ENCODE results near the gene SP3. TPM values are rescaled to one million over a fixed set of nuclear protein-coding genes. Genes with fewer than 3 reads are reported as not detected.

Gene SP3
- total RNA-seq, 2 experiments from 2014 or later, result 115 to 150 TPM

GRCh38 chr2:173866874-173867618 lies 98.1 kb downstream of the SP3 start:
- no peaks in the 10 kb centered on the region for H3K36me3 ChIP-seq (ENCODE audit: insufficient read depth, low read length)
- ChIA-PET CTCF (ENCODE audit: unreplicated experiment) (no interaction called here), POLR2A (interaction anchor here (1.1 to 1.2 kb wide), 2 partner anchors 11 to 20 kb away, joined by 3 to 4 read pairs; no protein-coding TSS in a partner anchor)
- DNase-seq (ENCODE audit: low spot score), result no peak
- H4K20me1 ChIP-seq (ENCODE audit: insufficient read depth, low read length), result no peaks in the 10 kb centered on the region
- H3K4me1 ChIP-seq (ENCODE audit: insufficient read depth, low read length, poor library complexity, severe bottlenecking), result peaks cover 49% of the 10 kb centered on the region
- no peak overlapping the region for H3K4me3 ChIP-seq (ENCODE audit: low read depth, low read length, poor library complexity, severe bottlenecking)
- TF ChIP-seq EZH2phosphoT487 (IDR thresholded peaks at IDR 0.05; ENCODE audit: borderline replicate concordance, low read depth, low read length) (no peak), CTCF (conservative IDR thresholded peaks at IDR 0.05; ENCODE audit: low read length) (no peak)
- no peaks in the 10 kb centered on the region for H3K79me2 ChIP-seq (ENCODE audit: insufficient read depth, low read depth, low read length)
- H3K4me2 ChIP-seq (ENCODE audit: low read length), result no peak overlapping the region
- no peak overlapping the region for H3K27ac ChIP-seq (ENCODE audit: low read depth, low read length, poor library complexity, severe bottlenecking)
- no TSS peak for BruUV-seq (replicated peaks)
- no peak overlapping the region for H2AFZ ChIP-seq (ENCODE audit: low read length)
- no peaks in the 10 kb centered on the region for H3K9me3 ChIP-seq (ENCODE audit: low read length)
- H3K9me2 ChIP-seq (ENCODE audit: insufficient read depth, low read length), result no peaks in the 10 kb centered on the region
- intact Hi-C loops (cut with micrococcal nuclease; ENCODE audit: unreplicated experiment), result no loop called here

- Histone ChIP-seq H3K4me1 (ENCODE audit: insufficient read depth, low read length, poor library complexity, severe bottlenecking) (peaks cover 42% of the 10 kb centered on the region), H3K79me2 (ENCODE audit: insufficient read depth, low read depth, low read length) (no peaks in the 10 kb centered on the region), H3K36me3 (ENCODE audit: insufficient read depth, low read length) (no peaks in the 10 kb centered on the region), H3K9me2 (ENCODE audit: insufficient read depth, low read length) (no peaks in the 10 kb centered on the region), H3K27ac (ENCODE audit: low read depth, low read length, poor library complexity, severe bottlenecking) (no peak overlapping the region), H3K9me3 (ENCODE audit: low read length) (no peaks in the 10 kb centered on the region), H2AFZ (ENCODE audit: low read length) (no peak overlapping the region), H4K20me1 (ENCODE audit: insufficient read depth, low read length) (no peaks in the 10 kb centered on the region), H3K4me2 (ENCODE audit: low read length) (no peak overlapping the region), H3K4me3 (ENCODE audit: low read depth, low read length, poor library complexity, severe bottlenecking) (no peak overlapping the region)
- no TSS peak for BruUV-seq (replicated peaks)
- POLR2A ChIA-PET, result interaction anchor here (1.1 to 1.2 kb wide), 2 partner anchors 10 to 19 kb away, joined by 3 to 4 read pairs; no protein-coding TSS in a partner anchor
- no peak for TF ChIP-seq EZH2phosphoT487 (IDR thresholded peaks at IDR 0.05; ENCODE audit: borderline replicate concordance, low read depth, low read length)
- no peak for TF ChIP-seq CTCF (conservative IDR thresholded peaks at IDR 0.05; ENCODE audit: low read length)
- CTCF ChIA-PET (ENCODE audit: unreplicated experiment), result no interaction called here
- intact Hi-C loops (cut with micrococcal nuclease; ENCODE audit: unreplicated experiment), result no loop called here
- DNase-seq (ENCODE audit: low spot score), result no peak
Measured at GRCh38 chr2:173865971-173866873, 99.0 kb downstream of the SP3 start.
